Neural cell (in vitro differentiated cells): ENCODE results near the gene HEXD.
"Not testable (repeated sequence)": the region's sequence is repeated elsewhere in the genome, so short reads cannot be mapped to it uniquely, and the experiment has no call there.

Experiments used
- CTCF ChIP-seq: fragments of 450-650 bp; IDR thresholded peaks from 2 replicates; pipeline ENCODE4 v1.5.1; 2014; ENCODE audit warnings: antibody characterized with exemption, mild to moderate bottlenecking, moderate library complexity; ENCODE audit not compliant: poor library complexity, severe bottlenecking
- EZH2 ChIP-seq: fragments of 200-600, 300-800 bp; shearing (Covaris generic), sonication (generic); IDR thresholded peaks from 2 replicates; pipeline ENCODE4 v1.6.1; 2014; ENCODE audit warnings: antibody characterized with exemption, low read length, borderline replicate concordance, mild to moderate bottlenecking; ENCODE audit not compliant: insufficient read depth, poor library complexity, severe bottlenecking
- MXI1 ChIP-seq: fragments of 450-650 bp; conservative IDR thresholded peaks from 2 replicates; pipeline ENCODE4 v1.6.1; 2014; ENCODE audit warnings: antibody characterized with exemption, mild to moderate bottlenecking; ENCODE audit not compliant: poor library complexity, severe bottlenecking

- not testable (repeated sequence) for TF ChIP-seq CTCF, MXI1, EZH2
These were observed 35.0 kb downstream of the HEXD start for GRCh38 chr17:82453151-82453550.
